Astrocyte of the spinal cord (primary cell): ENCODE results near the gene ZFHX3.
"Not testable (repeated sequence)": the region's sequence is repeated elsewhere in the genome, so short reads cannot be mapped to it uniquely, and the experiment has no call there.

Experiments
- DNase-seq: peaks from one replicate; pipeline ENCODE4 v3.0.0; 2011; ENCODE audit warnings: low read depth, low spot score
- H3K4me3 ChIP-seq: 2 replicates; pipeline ENCODE4 v1.5.1; 2011; ENCODE audit warnings: low read depth, mild to moderate bottlenecking, low read length, moderate library complexity
- in situ Hi-C: cut with HindIII; loops from 2 replicates; pipeline ENCODE4 v1.10.0; 2017; ENCODE audit warnings: low sequenced_read_pairs
- TF ChIP-seq, protein P1 (sequence below): IDR thresholded peaks from 2 replicates; pipeline ENCODE4 v1.5.1; 2012; ENCODE audit warnings: low read depth, mild to moderate bottlenecking, low read length, inconsistent platforms

ZFHX3 gene

DNA sequence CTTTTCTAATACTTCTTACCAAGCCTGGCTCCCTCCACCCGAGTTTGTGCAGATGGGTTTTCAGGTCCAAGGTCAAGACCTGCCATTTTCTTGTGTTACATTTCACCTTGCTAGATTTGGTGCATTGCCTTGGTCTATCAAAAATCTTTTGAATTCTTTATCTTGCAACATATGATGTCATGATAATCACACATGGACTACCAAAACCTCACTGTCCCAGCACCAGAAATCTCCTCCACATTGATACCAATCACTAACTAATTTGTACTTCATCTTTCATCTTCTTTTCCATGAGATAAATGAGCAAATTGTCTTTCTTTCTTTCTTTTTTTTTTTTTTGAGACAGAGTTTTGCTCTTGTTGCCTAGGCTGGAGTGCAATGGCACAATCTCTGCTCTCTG is 33.0 kb upstream of the ZFHX3 start:
- no peak overlapping the region for H3K4me3 ChIP-seq
- TF ChIP-seq, protein P1, sequence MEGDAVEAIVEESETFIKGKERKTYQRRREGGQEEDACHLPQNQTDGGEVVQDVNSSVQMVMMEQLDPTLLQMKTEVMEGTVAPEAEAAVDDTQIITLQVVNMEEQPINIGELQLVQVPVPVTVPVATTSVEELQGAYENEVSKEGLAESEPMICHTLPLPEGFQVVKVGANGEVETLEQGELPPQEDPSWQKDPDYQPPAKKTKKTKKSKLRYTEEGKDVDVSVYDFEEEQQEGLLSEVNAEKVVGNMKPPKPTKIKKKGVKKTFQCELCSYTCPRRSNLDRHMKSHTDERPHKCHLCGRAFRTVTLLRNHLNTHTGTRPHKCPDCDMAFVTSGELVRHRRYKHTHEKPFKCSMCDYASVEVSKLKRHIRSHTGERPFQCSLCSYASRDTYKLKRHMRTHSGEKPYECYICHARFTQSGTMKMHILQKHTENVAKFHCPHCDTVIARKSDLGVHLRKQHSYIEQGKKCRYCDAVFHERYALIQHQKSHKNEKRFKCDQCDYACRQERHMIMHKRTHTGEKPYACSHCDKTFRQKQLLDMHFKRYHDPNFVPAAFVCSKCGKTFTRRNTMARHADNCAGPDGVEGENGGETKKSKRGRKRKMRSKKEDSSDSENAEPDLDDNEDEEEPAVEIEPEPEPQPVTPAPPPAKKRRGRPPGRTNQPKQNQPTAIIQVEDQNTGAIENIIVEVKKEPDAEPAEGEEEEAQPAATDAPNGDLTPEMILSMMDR: no peak

DNA sequence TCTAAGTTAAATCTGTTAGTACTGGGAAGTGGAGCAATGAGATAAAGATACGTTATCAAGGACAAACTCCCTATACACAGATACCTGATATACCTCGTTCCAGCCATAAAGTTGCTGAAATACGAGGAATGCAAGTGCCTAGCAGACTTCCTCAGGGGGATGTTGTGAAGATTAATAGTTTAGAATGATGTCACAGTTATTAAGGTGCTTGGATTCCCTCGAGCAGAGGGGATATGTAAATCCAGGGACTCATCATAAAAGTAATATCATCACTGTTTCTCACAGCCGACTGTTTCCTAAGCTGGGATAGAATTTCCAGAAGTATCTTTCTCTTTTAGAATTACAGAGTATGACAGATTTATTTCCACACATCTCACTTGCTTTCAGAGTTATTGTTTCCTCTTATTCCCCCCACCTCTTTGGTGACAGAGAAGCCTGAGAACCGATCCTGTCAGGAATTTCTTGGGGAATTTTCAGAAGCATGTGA is 28.4 kb upstream of the ZFHX3 start:
- H3K4me3 ChIP-seq: no peak overlapping the region
- TF ChIP-seq, protein P1: no peak
- in situ Hi-C loops: no loop called here
- no peak for DNase-seq

More for the DNA sequence above, 33.0 kb upstream of the ZFHX3 start:
- in situ Hi-C loops: no loop called here
- DNase-seq: no peak

DNA sequence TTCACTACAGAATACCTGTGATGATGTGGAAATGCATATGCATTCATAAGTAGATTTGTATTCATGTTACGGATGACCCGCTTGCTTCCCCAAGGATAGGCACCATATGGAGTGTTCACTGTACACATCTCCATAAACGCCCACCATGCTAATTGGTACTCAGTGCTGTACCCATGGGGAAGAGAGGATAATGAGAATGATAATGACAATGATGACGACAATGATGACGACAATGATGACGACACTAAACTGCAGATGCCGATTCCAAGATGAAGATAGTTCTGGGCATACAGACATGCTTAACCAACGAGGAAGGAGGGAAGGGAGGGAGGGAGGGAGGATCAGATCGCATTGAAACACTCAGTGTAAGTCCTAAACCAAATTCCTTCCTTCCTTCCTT is 26.5 kb upstream of the ZFHX3 start:
- TF ChIP-seq, protein P1: no peak
- in situ Hi-C loops: no loop called here
- DNase-seq: no peak
- no peak overlapping the region for H3K4me3 ChIP-seq

DNA sequence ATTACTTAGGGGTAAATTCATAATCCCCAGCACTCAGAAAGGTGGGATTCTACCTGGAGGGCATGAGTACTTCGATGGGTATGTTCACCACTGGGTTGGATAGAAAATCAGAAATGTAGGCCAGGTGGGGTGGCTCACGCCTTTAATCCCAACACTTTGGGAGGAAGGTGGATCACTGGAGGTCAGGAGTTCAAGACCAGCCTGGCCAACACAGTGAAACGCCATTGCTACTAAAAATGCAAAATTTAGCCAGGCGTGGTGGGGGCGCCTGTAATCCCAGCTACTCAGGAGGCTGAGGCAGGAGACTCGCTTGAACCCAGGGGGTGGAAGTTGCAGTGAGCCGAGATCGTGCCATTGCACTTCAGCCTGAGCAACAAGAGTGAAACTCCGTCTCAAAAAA is 24.1 kb upstream of the ZFHX3 start:
- DNase-seq, in situ Hi-C loops, H3K4me3 ChIP-seq: not testable (repeated sequence)

DNA sequence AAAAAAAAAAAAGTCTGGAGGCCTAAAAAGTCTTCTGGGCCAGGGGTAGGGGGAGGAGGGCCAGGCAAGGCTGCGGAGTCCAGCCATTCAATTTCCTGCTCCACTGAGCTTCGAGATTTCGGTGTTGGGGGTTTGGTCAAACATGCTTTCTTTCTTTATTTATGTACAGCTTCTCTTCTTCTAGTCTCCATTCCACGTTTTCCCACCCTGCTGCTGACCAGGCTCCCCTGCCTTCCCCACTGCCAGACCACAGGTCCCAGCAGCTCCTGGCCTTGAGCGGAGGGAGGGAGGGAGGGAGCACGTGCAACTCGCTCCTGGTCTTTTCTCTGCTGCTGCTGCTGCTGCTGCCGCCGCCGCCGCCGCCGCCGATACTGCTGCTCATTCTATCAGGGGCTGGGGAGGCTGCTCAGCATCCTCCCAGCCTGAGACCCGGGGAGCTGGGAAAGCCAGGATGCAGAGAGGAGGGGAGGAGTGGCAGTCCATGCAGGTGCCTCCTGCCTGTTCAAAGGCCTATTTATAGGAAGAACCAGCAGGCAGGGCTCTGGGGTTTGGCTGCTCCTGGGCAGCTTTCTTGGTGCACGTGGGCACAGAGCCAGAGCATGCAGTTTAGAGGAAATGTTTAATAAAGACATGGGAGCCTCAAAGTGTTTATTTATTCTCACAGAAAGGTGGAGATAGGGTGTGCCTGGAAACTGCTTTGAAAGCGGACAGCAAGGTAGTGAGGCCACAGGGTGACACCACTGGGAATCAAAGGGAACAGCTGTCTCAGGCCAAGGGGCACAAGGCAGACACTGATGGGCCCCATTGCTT is 23.4 kb upstream of the ZFHX3 start:
- H3K4me3 ChIP-seq: no peak overlapping the region
- in situ Hi-C loops: no loop called here
- TF ChIP-seq, protein P1: no peak
- DNase-seq: peak; percentile 67

DNA sequence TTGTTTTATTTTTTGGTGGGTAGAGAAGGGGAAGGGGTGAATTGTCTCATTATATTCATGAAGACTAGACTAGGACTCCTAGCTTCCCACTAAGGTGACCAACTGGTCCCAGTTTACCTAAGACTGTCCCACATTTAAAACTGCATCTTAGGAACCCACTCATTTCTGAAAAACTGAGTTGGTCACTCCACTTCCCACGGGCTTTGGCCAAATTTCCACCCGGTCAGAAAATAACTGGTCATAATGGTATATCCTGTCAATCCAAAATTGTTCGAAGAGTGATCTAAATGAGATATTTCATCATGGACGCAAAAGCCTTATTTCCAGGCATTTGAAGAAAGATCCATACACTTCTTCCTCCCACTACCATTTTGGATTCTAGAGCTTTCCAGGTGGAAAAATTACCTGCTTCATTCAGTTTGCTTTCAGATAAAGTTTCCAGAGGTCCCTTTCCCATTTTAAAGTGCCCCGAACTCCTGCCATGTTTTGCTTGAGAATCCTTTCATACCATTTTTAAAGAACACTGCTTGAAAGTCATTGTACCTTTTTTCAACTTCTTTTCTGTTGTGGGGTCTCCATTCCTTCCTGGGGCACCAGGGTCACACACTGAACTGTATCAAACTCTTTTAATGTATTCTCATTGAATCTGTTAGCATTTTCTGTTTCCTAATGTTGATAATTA is 21.8 kb upstream of the ZFHX3 start:
- DNase-seq: no peak
- TF ChIP-seq, protein P1: no peak
- in situ Hi-C loops: no loop called here
- no peak overlapping the region for H3K4me3 ChIP-seq
